ENCODE data around the gene PCDH17. TPM values are rescaled to one million over a fixed set of nuclear protein-coding genes. Genes with fewer than 3 reads are reported as not detected.
A peak's percentile ranks its signal among the peaks of the same experiment; 100 is the strongest.

Gene PCDH17
- total RNA-seq, 8 experiments from 2014 or later = 0.25 to 27.5 (median 16.8) TPM

- in situ Hi-C loops (cut with MboI; ENCODE audit: low pct_unique_long_range_greater_than_20kb in 2 of 9, low sequenced_read_pairs in 9 of 9, unreplicated experiment in 9 of 9) = loop anchor here in 1 of 9 experiments (25.0 kb wide), 1 partner anchor 232 kb away; no protein-coding TSS in a partner anchor
- ATAC-seq (replicated peaks in 6 of 8) = peak; percentile 25 to 87 (median 82)
- WGBS, 10 experiments = 0 to 32% (median 8%) methylated on average over 1 to 14 of the region's 34 CpGs; no CpG with 5 or more reads in 5 of the 10 experiments
Measured at GRCh38 chr13:57629821-57630235, 1.7 kb upstream of the PCDH17 start.

GRCh38 chr13:57630661-57631595 lies 616 bp upstream of the PCDH17 start:
- peak in 6 of 8 experiments; percentile 7 to 22 (median 12) for ATAC-seq (replicated peaks in 6 of 8)

More at GRCh38 chr13:57629821-57630235, 1.7 kb upstream of the PCDH17 start:
- Histone ChIP-seq H3K27ac (no peak overlapping the region), H3K4me3 (peak overlapping the region; percentile 42 to 57 (median 50)), H3K4me1 (replicated peaks in 1 of 2) (no peaks in the 10 kb centered on the region)

GRCh38 chr13:57632276-57633140 lies 964 bp downstream of the PCDH17 start:
- no peak overlapping the region for H3K27ac ChIP-seq
- in situ Hi-C loops (cut with MboI; ENCODE audit: low pct_unique_long_range_greater_than_20kb in 2 of 9, low sequenced_read_pairs in 9 of 9, unreplicated experiment in 9 of 9) = loop anchor here in 1 of 9 experiments (25.0 kb wide), 1 partner anchor 230 kb away; no protein-coding TSS in a partner anchor
- ATAC-seq (replicated peaks in 6 of 8) = peak in 6 of 8 experiments; percentile 7 to 30 (median 16)
- WGBS, 10 experiments = 0 to 20% (median 5%) methylated on average over 3 to 20 of the region's 70 CpGs; no CpG with 5 or more reads in 4 of the 10 experiments
- peak overlapping the region; percentile 42 to 57 (median 50) for H3K4me3 ChIP-seq
- H3K4me1 ChIP-seq (replicated peaks in 1 of 2) = peaks cover under 1 to 3% of the 10 kb centered on the region in 2 donors

More at GRCh38 chr13:57630661-57631595, 616 bp upstream of the PCDH17 start:
- 0 to 3% (median 0%) methylated on average over 4 to 22 of the region's 32 CpGs for WGBS, 10 experiments
- Histone ChIP-seq H3K27ac (no peak overlapping the region), H3K4me3 (peak overlapping the region; percentile 42 to 57 (median 50)), H3K4me1 (replicated peaks in 1 of 2) (no peaks in the 10 kb centered on the region)
- in situ Hi-C loops (cut with MboI; ENCODE audit: low pct_unique_long_range_greater_than_20kb in 2 of 9, low sequenced_read_pairs in 9 of 9, unreplicated experiment in 9 of 9) = loop anchor here in 1 of 9 experiments (25.0 kb wide), 1 partner anchor 231 kb away; no protein-coding TSS in a partner anchor

- H3K27ac ChIP-seq = no peak overlapping the region
- H3K4me3 ChIP-seq = peak overlapping the region; percentile 42 to 57 (median 50)
- H3K4me1 ChIP-seq (replicated peaks in 1 of 2) = peaks cover 3 to 9% of the 10 kb centered on the region in 2 donors
- in situ Hi-C loops (cut with MboI; ENCODE audit: low pct_unique_long_range_greater_than_20kb in 2 of 9, low sequenced_read_pairs in 9 of 9, unreplicated experiment in 9 of 9) = loop anchor here in 1 of 9 experiments (25.0 kb wide), 1 partner anchor 229 kb away; no protein-coding TSS in a partner anchor
- peak in 1 of 8 experiments; percentile 5 for ATAC-seq (replicated peaks in 6 of 8)
- 6 to 40% (median 20%) methylated on average over 1 to 22 of the region's 77 CpGs; no CpG with 5 or more reads in 5 of the 10 experiments for WGBS, 10 experiments
Measured at GRCh38 chr13:57633141-57633949, 1.8 kb downstream of the PCDH17 start.

- ATAC-seq (replicated peaks in 6 of 8) = no peak
- 0 to 76% (median 12%) methylated on average over 2 to 38 of the region's 78 CpGs; no CpG with 5 or more reads in 3 of the 10 experiments for WGBS, 10 experiments
- in situ Hi-C loops (cut with MboI; ENCODE audit: low pct_unique_long_range_greater_than_20kb in 2 of 9, low sequenced_read_pairs in 9 of 9, unreplicated experiment in 9 of 9) = loop anchor here in 1 of 9 experiments (25.0 kb wide), 1 partner anchor 228 kb away; no protein-coding TSS in a partner anchor
- H3K4me3 ChIP-seq = peak overlapping the region; percentile 42 to 57 (median 50)
- peaks cover 3 to 17% of the 10 kb centered on the region in 2 donors for H3K4me1 ChIP-seq (replicated peaks in 1 of 2)
- H3K27ac ChIP-seq = no peak overlapping the region
Measured at GRCh38 chr13:57633950-57634838, 2.6 kb downstream of the PCDH17 start.

- WGBS, 10 experiments = 0 to 51% (median 20%) methylated on average over 2 to 5 of the region's 15 CpGs; no CpG with 5 or more reads in 3 of the 10 experiments
- Histone ChIP-seq H3K27ac (no peak overlapping the region), H3K4me3 (peak overlapping the region; percentile 42 to 57 (median 50)), H3K4me1 (replicated peaks in 1 of 2) (peaks cover 3 to 17% of the 10 kb centered on the region in 2 donors)
- peak in 1 of 8 experiments; percentile 1 for ATAC-seq (replicated peaks in 6 of 8)
- in situ Hi-C loops (cut with MboI; ENCODE audit: low pct_unique_long_range_greater_than_20kb in 2 of 9, low sequenced_read_pairs in 9 of 9, unreplicated experiment in 9 of 9) = loop anchor here in 1 of 9 experiments (25.0 kb wide), 1 partner anchor 227 kb away; no protein-coding TSS in a partner anchor
Measured at GRCh38 chr13:57634839-57635165, 3.3 kb downstream of the PCDH17 start.

GRCh38 chr13:57635541-57636085 lies 4.1 kb downstream of the PCDH17 start:
- Histone ChIP-seq H3K27ac (no peak overlapping the region), H3K4me3 (peak overlapping the region; percentile 7 to 57 (median 50)), H3K4me1 (replicated peaks in 1 of 2) (peaks cover 3 to 17% of the 10 kb centered on the region in 2 donors)
- ATAC-seq (replicated peaks in 6 of 8) = no peak
- in situ Hi-C loops (cut with MboI; ENCODE audit: low pct_unique_long_range_greater_than_20kb in 2 of 9, low sequenced_read_pairs in 9 of 9, unreplicated experiment in 9 of 9) = loop anchor here in 1 of 9 experiments (25.0 kb wide), 1 partner anchor 227 kb away; no protein-coding TSS in a partner anchor
- WGBS, 10 experiments = 21 to 59% (median 29%) methylated on average over 1 to 2 of the region's 2 CpGs; no CpG with 5 or more reads in 3 of the 10 experiments

- Histone ChIP-seq H3K4me3 (peak overlapping the region in 4 of 5 donors; percentile 19 to 55 (median 36)), H3K4me1 (replicated peaks in 1 of 2) (peaks cover 3 to 17% of the 10 kb centered on the region in 2 donors), H3K27ac (no peak overlapping the region)
- ATAC-seq (replicated peaks in 6 of 8) = no peak
- 0 to 83% (median 63%) methylated on average over 1 to 2 of the region's 2 CpGs; no CpG with 5 or more reads in 1 of the 10 experiments for WGBS, 10 experiments
- in situ Hi-C loops (cut with MboI; ENCODE audit: low pct_unique_long_range_greater_than_20kb in 2 of 9, low sequenced_read_pairs in 9 of 9, unreplicated experiment in 9 of 9) = loop anchor here in 1 of 9 experiments (25.0 kb wide), 1 partner anchor 225 kb away; no protein-coding TSS in a partner anchor
Measured at GRCh38 chr13:57636816-57637215, 5.3 kb downstream of the PCDH17 start.

GRCh38 chr13:57637515-57637914 lies 6.0 kb downstream of the PCDH17 start:
- in situ Hi-C loops (cut with MboI; ENCODE audit: low pct_unique_long_range_greater_than_20kb in 2 of 9, low sequenced_read_pairs in 9 of 9, unreplicated experiment in 9 of 9) = loop anchor here in 1 of 9 experiments (25.0 kb wide), 1 partner anchor 225 kb away; no protein-coding TSS in a partner anchor
- no peak overlapping the region for H3K27ac ChIP-seq
- 14 to 100% (median 69%) methylated on average over 1 of the region's 1 CpG; no CpG with 5 or more reads in 4 of the 10 experiments for WGBS, 10 experiments
- peaks cover 3 to 17% of the 10 kb centered on the region in 2 donors for H3K4me1 ChIP-seq (replicated peaks in 1 of 2)
- ATAC-seq (replicated peaks in 6 of 8) = no peak
- H3K4me3 ChIP-seq = peak overlapping the region in 4 of 5 donors; percentile 3 to 55 (median 36)

- ATAC-seq (replicated peaks in 6 of 8) = no peak
- in situ Hi-C loops (cut with MboI; ENCODE audit: low pct_unique_long_range_greater_than_20kb in 2 of 9, low sequenced_read_pairs in 9 of 9, unreplicated experiment in 9 of 9) = loop anchor here in 1 of 9 experiments (25.0 kb wide), 1 partner anchor 224 kb away; no protein-coding TSS in a partner anchor
- peaks cover 3 to 17% of the 10 kb centered on the region in 2 donors for H3K4me1 ChIP-seq (replicated peaks in 1 of 2)
- 0 to 100% (median 88%) methylated on average over 1 to 4 of the region's 4 CpGs for WGBS, 10 experiments
- H3K4me3 ChIP-seq = peak overlapping the region in 2 of 5 donors; percentile 3 to 55
- H3K27ac ChIP-seq = no peak overlapping the region
Measured at GRCh38 chr13:57638186-57638890, 6.8 kb downstream of the PCDH17 start.
